ENCODE results near the gene OXSR1. TPM values are rescaled to one million over a fixed set of nuclear protein-coding genes. Genes with fewer than 3 reads are reported as not detected.

The OXSR1 gene
- total RNA-seq, 4 donors from 2014 or later: 37.9 to 50.0 (median 43.2) TPM

DNA sequence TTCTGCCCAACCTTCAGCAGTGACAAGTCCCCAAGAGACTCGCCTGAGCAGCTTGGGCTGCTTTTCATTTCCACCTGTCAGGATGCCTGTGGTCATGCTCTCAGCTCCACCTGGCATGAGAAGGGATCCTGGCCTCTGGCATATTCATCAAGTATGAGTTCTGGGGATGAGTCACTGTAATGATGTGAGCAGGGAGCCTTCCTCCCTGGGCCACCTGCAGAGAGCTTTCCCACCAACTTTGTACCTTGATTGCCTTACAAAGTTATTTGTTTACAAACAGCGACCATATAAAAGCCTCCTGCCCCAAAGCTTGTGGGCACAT, 23.4 kb upstream of the OXSR1 start:
- TF ChIP-seq POLR2A (IDR thresholded peaks at IDR 0.05): no peak
- TF ChIP-seq, protein P1, sequence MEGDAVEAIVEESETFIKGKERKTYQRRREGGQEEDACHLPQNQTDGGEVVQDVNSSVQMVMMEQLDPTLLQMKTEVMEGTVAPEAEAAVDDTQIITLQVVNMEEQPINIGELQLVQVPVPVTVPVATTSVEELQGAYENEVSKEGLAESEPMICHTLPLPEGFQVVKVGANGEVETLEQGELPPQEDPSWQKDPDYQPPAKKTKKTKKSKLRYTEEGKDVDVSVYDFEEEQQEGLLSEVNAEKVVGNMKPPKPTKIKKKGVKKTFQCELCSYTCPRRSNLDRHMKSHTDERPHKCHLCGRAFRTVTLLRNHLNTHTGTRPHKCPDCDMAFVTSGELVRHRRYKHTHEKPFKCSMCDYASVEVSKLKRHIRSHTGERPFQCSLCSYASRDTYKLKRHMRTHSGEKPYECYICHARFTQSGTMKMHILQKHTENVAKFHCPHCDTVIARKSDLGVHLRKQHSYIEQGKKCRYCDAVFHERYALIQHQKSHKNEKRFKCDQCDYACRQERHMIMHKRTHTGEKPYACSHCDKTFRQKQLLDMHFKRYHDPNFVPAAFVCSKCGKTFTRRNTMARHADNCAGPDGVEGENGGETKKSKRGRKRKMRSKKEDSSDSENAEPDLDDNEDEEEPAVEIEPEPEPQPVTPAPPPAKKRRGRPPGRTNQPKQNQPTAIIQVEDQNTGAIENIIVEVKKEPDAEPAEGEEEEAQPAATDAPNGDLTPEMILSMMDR (IDR thresholded peaks at IDR 0.05 in 4 of 5, conservative IDR thresholded peaks at IDR 0.05 in 1 of 5): no peak
- in situ Hi-C loops (cut with MboI; ENCODE audit: low sequenced_read_pairs in 4 of 4) (loop anchor here in 3 of 4 donors (25.0 kb wide), 1 partner anchor 345 kb away; the partner anchor contains the start of gene EXOG (in 3 of the 3)), intact Hi-C loops (cut with DNase I; ENCODE audit: low total_unique reads) (no loop called here)
- DNase-seq (no peak), ATAC-seq (no peak)
- Histone ChIP-seq H3K4me1 (peaks cover 8 to 12% of the 10 kb centered on the region in 2 donors), H3K36me3 (peaks cover 0 to 12% of the 10 kb centered on the region in 2 donors), H3K27me3 (no peaks in the 10 kb centered on the region), H3K4me3 (no peak overlapping the region), H3K9me3 (no peaks in the 10 kb centered on the region), H3K27ac (no peak overlapping the region)

DNA sequence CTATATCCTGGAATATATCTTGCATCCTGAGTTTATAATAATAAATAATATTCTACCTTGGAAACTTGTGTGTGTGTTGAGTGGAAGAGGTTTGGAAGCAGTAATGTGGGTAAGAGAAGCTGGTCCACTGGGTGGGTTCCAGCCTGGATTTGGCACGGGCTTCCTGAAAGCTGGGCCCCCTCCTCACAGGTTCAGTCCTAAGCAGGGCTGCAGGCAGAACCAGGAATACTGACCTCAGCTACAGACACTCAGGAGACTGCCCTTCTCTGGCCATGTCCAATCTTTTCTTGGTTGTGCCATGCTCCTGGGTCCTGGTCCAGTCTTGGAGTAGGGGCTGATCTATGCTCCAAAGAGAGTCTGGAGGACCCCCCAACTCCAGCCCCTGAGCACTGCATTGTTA, 22.4 kb upstream of the OXSR1 start:
- ATAC-seq: no peak
- no peak for DNase-seq
- Histone ChIP-seq H3K9me3 (no peaks in the 10 kb centered on the region), H3K36me3 (peaks cover 0 to 12% of the 10 kb centered on the region in 2 donors), H3K27me3 (no peaks in the 10 kb centered on the region), H3K4me1 (peaks cover 4 to 9% of the 10 kb centered on the region in 2 donors), H3K27ac (no peak overlapping the region), H3K4me3 (no peak overlapping the region)
- in situ Hi-C loops (cut with MboI; ENCODE audit: low sequenced_read_pairs in 4 of 4) (loop anchor here in 3 of 4 donors (25.0 kb wide), 1 partner anchor 344 kb away; the partner anchor contains the start of gene EXOG (in 3 of the 3)), intact Hi-C loops (cut with DNase I; ENCODE audit: low total_unique reads) (no loop called here)
- TF ChIP-seq, protein P1 (IDR thresholded peaks at IDR 0.05 in 4 of 5, conservative IDR thresholded peaks at IDR 0.05 in 1 of 5): no peak
- TF ChIP-seq POLR2A (IDR thresholded peaks at IDR 0.05): no peak

DNA sequence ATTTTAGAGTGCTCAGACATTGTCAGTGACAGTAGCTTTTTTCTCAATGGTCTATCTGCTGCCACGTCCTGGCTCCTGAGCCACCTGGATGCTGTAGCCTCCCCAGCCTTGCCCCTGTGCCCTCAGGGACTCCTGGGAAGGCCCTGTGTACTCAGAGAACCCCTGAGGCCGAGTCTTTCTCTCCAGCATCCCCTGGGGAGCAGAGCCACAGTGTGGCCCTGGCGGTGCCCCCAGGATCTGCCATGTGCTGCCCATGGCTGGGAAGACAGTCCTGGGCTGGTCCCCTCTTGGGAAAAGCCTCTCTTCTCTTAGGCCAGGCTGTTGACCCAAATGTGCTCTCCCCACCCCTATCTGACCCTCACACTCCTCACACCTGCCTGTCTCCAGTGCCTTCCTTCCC, 21.8 kb upstream of the OXSR1 start:
- TF ChIP-seq POLR2A (IDR thresholded peaks at IDR 0.05): no peak
- TF ChIP-seq, protein P1 (IDR thresholded peaks at IDR 0.05 in 4 of 5, conservative IDR thresholded peaks at IDR 0.05 in 1 of 5): no peak
- peaks cover 0 to 7% of the 10 kb centered on the region in 2 donors for H3K4me1 ChIP-seq
- DNase-seq (no peak), ATAC-seq (no peak)
- no peaks in the 10 kb centered on the region for H3K9me3 ChIP-seq
- no peak overlapping the region for H3K4me3 ChIP-seq
- H3K27ac ChIP-seq: no peak overlapping the region
- intact Hi-C loops (cut with DNase I; ENCODE audit: low total_unique reads) (no loop called here), in situ Hi-C loops (cut with MboI; ENCODE audit: low sequenced_read_pairs in 4 of 4) (loop anchor here in 3 of 4 donors (25.0 kb wide), 1 partner anchor 344 kb away; the partner anchor contains the start of gene EXOG (in 3 of the 3))
- no peaks in the 10 kb centered on the region for H3K27me3 ChIP-seq
- H3K36me3 ChIP-seq: peaks cover 0 to 12% of the 10 kb centered on the region in 2 donors

DNA sequence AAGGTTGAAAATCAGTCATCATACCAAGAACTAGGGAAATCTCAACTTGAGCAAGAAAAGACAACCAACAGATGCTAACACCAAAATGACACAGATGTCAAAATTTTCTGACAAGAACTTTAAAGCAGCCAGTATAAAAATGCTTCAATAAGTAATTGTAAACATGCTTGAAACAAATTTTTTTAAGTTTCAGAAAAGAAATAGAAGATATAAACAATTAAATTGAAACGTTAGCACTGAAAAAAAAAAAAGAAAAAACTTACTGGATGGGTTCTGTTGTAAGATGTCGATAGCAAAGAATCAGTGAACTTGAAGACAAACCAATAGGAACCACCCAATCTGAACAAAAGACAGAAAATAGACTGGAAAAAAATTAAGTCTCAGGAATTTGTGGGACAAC, 18.8 kb upstream of the OXSR1 start:
- in situ Hi-C loops (cut with MboI; ENCODE audit: low sequenced_read_pairs in 4 of 4): loop anchor here in 3 of 4 donors (25.0 kb wide), 1 partner anchor 341 kb away; the partner anchor contains the start of gene EXOG (in 3 of the 3)
- DNase-seq: no peak
- Histone ChIP-seq H3K9me3 (no peaks in the 10 kb centered on the region), H3K27me3 (no peaks in the 10 kb centered on the region), H3K4me1 (no peaks in the 10 kb centered on the region), H3K4me3 (no peak overlapping the region), H3K36me3 (peaks cover 0 to 6% of the 10 kb centered on the region in 2 donors), H3K27ac (no peak overlapping the region)
- intact Hi-C loops (cut with DNase I; ENCODE audit: low total_unique reads): no loop called here
- no peak for ATAC-seq
- TF ChIP-seq, protein P1 (IDR thresholded peaks at IDR 0.05 in 4 of 5, conservative IDR thresholded peaks at IDR 0.05 in 1 of 5): no peak
- no peak for TF ChIP-seq POLR2A (IDR thresholded peaks at IDR 0.05)

DNA sequence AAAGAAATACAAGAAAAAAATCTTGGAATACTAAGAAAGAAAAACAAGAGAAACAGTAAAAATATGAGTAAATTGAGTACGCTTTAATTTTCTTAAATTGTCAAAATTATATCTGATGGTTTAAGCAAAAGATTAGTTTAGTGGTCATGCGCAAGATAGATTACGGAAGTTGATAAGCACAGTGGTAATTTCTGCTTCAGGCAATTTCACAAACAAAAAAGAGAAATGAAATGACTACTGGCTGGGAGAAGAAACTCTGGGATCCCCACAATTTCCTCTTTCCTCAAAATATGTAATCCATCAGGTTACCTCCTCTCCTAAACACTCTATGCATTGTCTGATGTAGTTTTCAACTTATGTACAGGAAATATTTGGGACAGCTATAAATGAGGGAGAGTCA, 17.9 kb upstream of the OXSR1 start:
- Histone ChIP-seq H3K36me3 (no peaks in the 10 kb centered on the region), H3K27me3 (no peaks in the 10 kb centered on the region), H3K4me1 (no peaks in the 10 kb centered on the region), H3K27ac (no peak overlapping the region), H3K4me3 (no peak overlapping the region), H3K9me3 (no peaks in the 10 kb centered on the region)
- no peak for DNase-seq
- intact Hi-C loops (cut with DNase I; ENCODE audit: low total_unique reads) (no loop called here), in situ Hi-C loops (cut with MboI; ENCODE audit: low sequenced_read_pairs in 4 of 4) (loop anchor here in 3 of 4 donors (25.0 kb wide), 1 partner anchor 340 kb away; the partner anchor contains the start of gene EXOG (in 3 of the 3))
- ATAC-seq: no peak
- TF ChIP-seq POLR2A (IDR thresholded peaks at IDR 0.05): no peak
- TF ChIP-seq, protein P1 (IDR thresholded peaks at IDR 0.05 in 4 of 5, conservative IDR thresholded peaks at IDR 0.05 in 1 of 5): no peak
